ENCODE results near the gene ANKRD63.

DNA sequence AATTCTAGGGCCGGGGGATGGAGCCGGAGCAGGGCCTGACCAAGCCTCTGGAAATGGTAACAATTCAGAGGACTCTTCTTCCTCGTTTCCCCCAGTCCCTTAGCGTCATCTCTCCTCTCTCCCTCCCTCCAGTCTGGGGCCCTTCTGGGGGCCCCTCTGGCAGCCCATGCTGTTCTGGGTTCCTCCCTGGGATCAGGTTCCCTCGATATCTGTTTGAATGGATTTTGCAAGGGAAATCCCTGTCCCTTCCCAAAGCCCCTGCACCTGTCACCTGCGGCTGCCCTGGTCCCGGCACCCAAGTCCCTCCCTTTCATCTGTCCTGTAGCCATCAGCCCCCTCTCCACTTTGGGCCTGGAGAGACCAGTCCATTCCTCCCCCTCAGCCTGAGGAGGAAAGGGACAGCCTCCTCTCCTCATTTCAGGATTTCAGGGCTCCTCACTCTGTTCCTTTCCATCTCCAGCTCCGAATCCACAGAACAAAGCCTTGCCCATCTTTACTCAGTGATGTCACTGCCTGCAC, 26.5 kb upstream of the ANKRD63 start:
- no peak for TF ChIP-seq POLR2A (IDR thresholded peaks at IDR 0.05; ENCODE audit: low read depth)
- TF ChIP-seq, protein P1, sequence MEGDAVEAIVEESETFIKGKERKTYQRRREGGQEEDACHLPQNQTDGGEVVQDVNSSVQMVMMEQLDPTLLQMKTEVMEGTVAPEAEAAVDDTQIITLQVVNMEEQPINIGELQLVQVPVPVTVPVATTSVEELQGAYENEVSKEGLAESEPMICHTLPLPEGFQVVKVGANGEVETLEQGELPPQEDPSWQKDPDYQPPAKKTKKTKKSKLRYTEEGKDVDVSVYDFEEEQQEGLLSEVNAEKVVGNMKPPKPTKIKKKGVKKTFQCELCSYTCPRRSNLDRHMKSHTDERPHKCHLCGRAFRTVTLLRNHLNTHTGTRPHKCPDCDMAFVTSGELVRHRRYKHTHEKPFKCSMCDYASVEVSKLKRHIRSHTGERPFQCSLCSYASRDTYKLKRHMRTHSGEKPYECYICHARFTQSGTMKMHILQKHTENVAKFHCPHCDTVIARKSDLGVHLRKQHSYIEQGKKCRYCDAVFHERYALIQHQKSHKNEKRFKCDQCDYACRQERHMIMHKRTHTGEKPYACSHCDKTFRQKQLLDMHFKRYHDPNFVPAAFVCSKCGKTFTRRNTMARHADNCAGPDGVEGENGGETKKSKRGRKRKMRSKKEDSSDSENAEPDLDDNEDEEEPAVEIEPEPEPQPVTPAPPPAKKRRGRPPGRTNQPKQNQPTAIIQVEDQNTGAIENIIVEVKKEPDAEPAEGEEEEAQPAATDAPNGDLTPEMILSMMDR (IDR thresholded peaks at IDR 0.05), result no peak
- TF ChIP-seq EP300 (IDR thresholded peaks at IDR 0.05), result no peak

All from esophagus muscularis mucosa (tissue), 4 donors.